ENCODE data around the gene AKAP8L.
"Not testable (repeated sequence)": the region's sequence is repeated elsewhere in the genome, so short reads cannot be mapped to it uniquely, and the experiment has no call there.

The AKAP8L gene

GRCh38 chr19:15352535-15352934 lies 66.3 kb downstream of the AKAP8L start:
- not testable (repeated sequence) for DNase-seq

GRCh38 chr19:15341328-15341727 lies 77.5 kb downstream of the AKAP8L start:
- not testable (repeated sequence) for DNase-seq

GRCh38 chr19:15340086-15340485 lies 78.7 kb downstream of the AKAP8L start:
- no peak for DNase-seq

- DNase-seq = no peak
These were observed 81.6 kb downstream of the AKAP8L start for GRCh38 chr19:15337202-15337601.

GRCh38 chr19:15335992-15336391 lies 82.8 kb downstream of the AKAP8L start:
- not testable (repeated sequence) for DNase-seq

- peak; percentile 29 for DNase-seq
These were observed 86.3 kb downstream of the AKAP8L start, which contains the start of gene BRD4 for GRCh38 chr19:15332311-15332996. TSS of gene BRD4 (minus strand) at chr19:15332539. CDS start at chr19:15273099, 59,440 bp downstream.

GRCh38 chr19:15331419-15332310 lies 87.1 kb downstream of the AKAP8L start:
- DNase-seq = no peak

GRCh38 chr19:15330801-15331418 lies 87.9 kb downstream of the AKAP8L start:
- DNase-seq = peak; percentile 4
